MM.1S (cell line): ENCODE results near the gene LHX4.

Source experiments
- CTCF ChIP-seq: fragments of 300-600 bp; sonication (generic); IDR thresholded peaks from 2 replicates; pipeline ENCODE4 v1.5.1; 2016; ENCODE audit warnings: antibody characterized with exemption, low read length, mixed read lengths
- EZH2 ChIP-seq: fragments of 300-600 bp; sonication (generic); optimal IDR thresholded peaks from 2 replicates; pipeline ENCODE3; 2017; ENCODE audit warnings: low read depth, mild to moderate bottlenecking, antibody characterized with exemption, low read length, mixed read lengths
- EZH2phosphoT487 ChIP-seq: fragments of 300-600 bp; sonication (generic); IDR thresholded peaks from 2 replicates; pipeline ENCODE4 v1.6.1; 2018; ENCODE audit warnings: antibody characterized with exemption, low read length

GRCh38 chr1:180184041-180184440 lies 46.0 kb upstream of the LHX4 start:
- TF ChIP-seq EZH2 (no peak), CTCF (no peak), EZH2phosphoT487 (no peak)
